Endothelial cell of umbilical vein (primary cell): Measurements from ENCODE around the gene DIDO1. TPM values are rescaled to one million over a fixed set of nuclear protein-coding genes. Genes with fewer than 3 reads are reported as not detected.

Experiments used
- BruUV-seq: library from RNA; stranded (reverse); fragments of 400-500 nt; replicated peaks from 2 replicates; lab custom pipeline; 2021; lab: Mats Ljungman, UMichigan
- CTCF ChIA-PET: fragments of 300-600, 350-600 bp; sonication (Branson Sonifier 250); formaldehyde crosslinking; loops from one replicate; lab custom pipeline; 2021; ENCODE audit warnings: antibody characterized with exemption, inconsistent platforms; lab: Charles Lee
- POLR2A ChIA-PET: fragments of 300-600, 350-600 bp; sonication (Branson Sonifier 250); formaldehyde crosslinking; loops from one replicate; lab custom pipeline; 2021; ENCODE audit warnings: antibody characterized with exemption, inconsistent platforms; lab: Charles Lee
- DNase-seq: peaks from one replicate; pipeline ENCODE4 v3.0.0-alpha.2; 2011; ENCODE audit warnings: low read depth, low spot score
- FAIRE-seq: peaks from 2 replicates; lab custom pipeline; 2011; peaks lifted over from hg19 to GRCh38; lab: Jason Lieb, UNC
- H2AFZ ChIP-seq: 2 replicates; pipeline ENCODE4 v1.6.0; 2012; ENCODE audit warnings: low read depth, low read length, control low read depth, inconsistent platforms
- H3K27ac ChIP-seq: 2 replicates; pipeline ENCODE4 v1.5.1; 2011; ENCODE audit warnings: low read depth, mild to moderate bottlenecking, control low read depth, low read length, moderate library complexity; ENCODE audit not compliant: insufficient read depth
- H3K27me3 ChIP-seq, 2 experiments: 2 replicates each; pipeline versions ENCODE4 v1.6.0 to v1.6.1; 2011; ENCODE audit warnings: low read length in 2 of 2, mixed read lengths in 1 of 2; ENCODE audit not compliant: control insufficient read depth in 2 of 2, insufficient read depth in 2 of 2
- H3K36me3 ChIP-seq, 2 experiments: 2 replicates in 1 of 2; 3 replicates in 1 of 2; pipeline ENCODE4 v1.5.1; 2011; ENCODE audit warnings: low read length in 2 of 2, mild to moderate bottlenecking in 1 of 2, moderate library complexity in 1 of 2; ENCODE audit not compliant: control insufficient read depth in 2 of 2, insufficient read depth in 2 of 2; ENCODE audit errors: extremely low read depth in 1 of 2
- H3K4me1 ChIP-seq: 3 replicates; pipeline ENCODE4 v1.5.1; 2011; ENCODE audit warnings: mild to moderate bottlenecking, low read length; ENCODE audit not compliant: control insufficient read depth, insufficient read depth; ENCODE audit errors: extremely low read depth
- H3K4me2 ChIP-seq: 2 replicates; pipeline ENCODE4 v1.6.1; 2011; ENCODE audit warnings: low read length, control low read depth, mixed read lengths; ENCODE audit not compliant: insufficient read depth
- H3K4me3 ChIP-seq, 3 experiments: fragments of 200-600 bp in 1 of 3; sonication (generic), shearing (Covaris generic) in 1 of 3; replicated peaks in 1 of 3; 2 replicates each; pipeline ENCODE4 v1.5.1; 2011 to 2016; ENCODE audit warnings: control low read depth in 3 of 3, low read length in 3 of 3, mild to moderate bottlenecking in 2 of 3, inconsistent platforms in 1 of 3, low read depth in 1 of 3, moderate library complexity in 1 of 3; ENCODE audit not compliant: insufficient read depth in 1 of 3
- H3K79me2 ChIP-seq: 2 replicates; pipeline ENCODE4 v1.6.0; 2012; ENCODE audit warnings: low read length, inconsistent platforms; ENCODE audit not compliant: control insufficient read depth, insufficient read depth
- H3K9ac ChIP-seq: replicated peaks from 2 replicates; pipeline ENCODE3; 2011; ENCODE audit warnings: low read length, control low read depth; ENCODE audit not compliant: insufficient read depth; ENCODE audit errors: extremely low read depth
- H3K9me1 ChIP-seq: replicated peaks from 3 replicates; pipeline ENCODE4 v1.6.0; 2011; ENCODE audit warnings: mild to moderate bottlenecking, low read length; ENCODE audit not compliant: control insufficient read depth, insufficient read depth; ENCODE audit errors: extremely low read depth
- H3K9me3 ChIP-seq: replicated peaks from 2 replicates; pipeline ENCODE4 v1.5.1; 2012; ENCODE audit warnings: low read length, inconsistent platforms; ENCODE audit not compliant: control insufficient read depth, insufficient read depth
- H4K20me1 ChIP-seq: replicated peaks from 2 replicates; pipeline ENCODE3; 2011; ENCODE audit warnings: mild to moderate bottlenecking, low read length; ENCODE audit not compliant: control insufficient read depth, insufficient read depth; ENCODE audit errors: extremely low read depth
- EZH2 ChIP-seq: IDR thresholded peaks from 2 replicates; pipeline ENCODE4 v1.6.1; 2012; ENCODE audit warnings: borderline replicate concordance, low read depth, mild to moderate bottlenecking, moderate library complexity, low read length, inconsistent platforms; ENCODE audit not compliant: severe bottlenecking
- FOS ChIP-seq: IDR thresholded peaks from 2 replicates; pipeline ENCODE4 v1.6.1; 2011; ENCODE audit warnings: mild to moderate bottlenecking, low read length, moderate library complexity, borderline replicate concordance; ENCODE audit not compliant: insufficient read depth
- POLR2AphosphoS5 ChIP-seq: IDR thresholded peaks from 2 replicates; pipeline ENCODE4 v1.6.1; 2012; ENCODE audit warnings: low read depth, mild to moderate bottlenecking, control low read depth, low read length, moderate library complexity; ENCODE audit not compliant: insufficient read depth
- dilution Hi-C: fragments of 300-500 bp; cut with MboI; formaldehyde crosslinking; loops from one replicate; pipeline ENCODE4 v1.15.0; 2019; ENCODE audit warnings: low sequenced_read_pairs; ENCODE audit not compliant: extremely low pct_ligation_motif_present
- intact Hi-C: fragments of 100-400 bp; cut with micrococcal nuclease; formaldehyde crosslinking; loops from one replicate; pipeline ENCODE4 v1.10.0; 2022
- polyA plus RNA-seq, 4 experiments: library from polyadenylated mRNA; depleted of rRNA in 3 of 4; stranded (reverse) in 3 of 4; unstranded in 1 of 4; fragments of >200 nt; gene quantifications; 2 replicates each; pipeline versions ENCODE4 v1.2.1 to v1.2.3, GENCODE V29; 2011 to 2012; ENCODE audit warnings: missing spikeins in 1 of 4
- total RNA-seq: library from RNA; stranded (reverse); gene quantifications from 2 replicates; pipeline ENCODE4 v1.2.3, GENCODE V29; 2021
- TF ChIP-seq, protein P1 (sequence below), 2 donors: IDR thresholded peaks; 1 replicate in 1 of 2; 2 replicates in 1 of 2; pipeline ENCODE4 v1.5.1; 2011; ENCODE audit warnings: low read length in 2 of 2, mild to moderate bottlenecking in 2 of 2, moderate library complexity in 2 of 2, control low read depth in 1 of 2, inconsistent platforms in 1 of 2, low read depth in 1 of 2; ENCODE audit not compliant: insufficient read depth in 1 of 2; ENCODE audit errors: extremely low read depth in 1 of 2

DIDO1 gene
- total and polyA plus RNA-seq, 2 donors (not counting 3 experiments of a cell fraction or from before 2014, with no cell fraction given): 22.1 to 51.2 TPM

DNA sequence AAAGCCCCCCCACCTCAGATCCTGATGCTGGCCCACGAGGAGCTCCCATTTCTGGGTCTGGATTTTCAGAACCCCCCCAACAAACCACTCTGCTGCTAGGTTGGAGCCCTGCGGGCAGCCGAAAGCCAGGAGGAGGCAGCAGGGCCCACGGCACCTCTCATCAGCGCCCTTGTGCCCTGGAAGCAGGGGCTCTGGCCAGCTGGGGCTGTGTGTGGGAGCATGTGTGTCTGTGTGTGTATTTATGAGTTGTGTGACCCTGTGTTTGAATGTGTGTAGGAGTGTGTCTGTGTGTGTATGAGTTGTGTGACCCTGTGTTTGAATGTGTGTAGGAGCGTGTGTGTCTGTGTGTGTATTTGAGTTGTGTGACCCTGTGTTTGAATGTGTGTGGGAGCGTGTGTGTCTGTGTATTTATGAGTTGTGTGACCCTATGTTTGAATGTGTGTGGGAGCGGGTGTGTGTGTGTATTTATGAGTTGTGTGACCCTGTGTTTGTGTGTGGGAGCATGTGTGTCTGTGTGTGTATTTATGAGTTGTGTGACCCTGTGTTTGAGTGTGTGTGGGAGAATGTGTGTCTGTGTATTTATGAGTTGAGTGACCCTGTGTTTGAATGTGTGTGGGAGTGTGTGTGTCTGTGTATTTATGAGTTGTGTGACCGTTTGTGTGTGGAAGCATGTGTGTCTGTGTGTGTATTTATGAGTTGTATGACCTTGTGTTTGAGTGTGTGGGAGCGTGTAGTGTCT lies 45.1 kb upstream of the DIDO1 start:
- Histone ChIP-seq H3K4me3 (no peak overlapping the region), H3K27ac (no peak overlapping the region), H3K27me3 (peaks cover 26 to 27% of the 10 kb centered on the region in 2 experiments), H3K4me2 (no peak overlapping the region), H4K20me1 (no peaks in the 10 kb centered on the region), H3K4me1 (no peaks in the 10 kb centered on the region), H3K9me1 (no peaks in the 10 kb centered on the region), H3K9me3 (no peaks in the 10 kb centered on the region), H3K36me3 (peaks cover 0 to 2% of the 10 kb centered on the region in 2 experiments), H3K9ac (no peak overlapping the region), H2AFZ (no peak overlapping the region), H3K79me2 (no peaks in the 10 kb centered on the region)
- intact Hi-C loops (no loop called here), dilution Hi-C loops (no loop called here)
- no TSS peak for BruUV-seq
- CTCF ChIA-PET: interaction anchor here (0.8 to 2.1 kb wide), 7 partner anchors 10 to 50 kb away, joined by 3 to 35 read pairs (median 4); no protein-coding TSS in a partner anchor
- TF ChIP-seq POLR2AphosphoS5 (no peak), FOS (no peak), EZH2 (no peak)
- TF ChIP-seq, protein P1, sequence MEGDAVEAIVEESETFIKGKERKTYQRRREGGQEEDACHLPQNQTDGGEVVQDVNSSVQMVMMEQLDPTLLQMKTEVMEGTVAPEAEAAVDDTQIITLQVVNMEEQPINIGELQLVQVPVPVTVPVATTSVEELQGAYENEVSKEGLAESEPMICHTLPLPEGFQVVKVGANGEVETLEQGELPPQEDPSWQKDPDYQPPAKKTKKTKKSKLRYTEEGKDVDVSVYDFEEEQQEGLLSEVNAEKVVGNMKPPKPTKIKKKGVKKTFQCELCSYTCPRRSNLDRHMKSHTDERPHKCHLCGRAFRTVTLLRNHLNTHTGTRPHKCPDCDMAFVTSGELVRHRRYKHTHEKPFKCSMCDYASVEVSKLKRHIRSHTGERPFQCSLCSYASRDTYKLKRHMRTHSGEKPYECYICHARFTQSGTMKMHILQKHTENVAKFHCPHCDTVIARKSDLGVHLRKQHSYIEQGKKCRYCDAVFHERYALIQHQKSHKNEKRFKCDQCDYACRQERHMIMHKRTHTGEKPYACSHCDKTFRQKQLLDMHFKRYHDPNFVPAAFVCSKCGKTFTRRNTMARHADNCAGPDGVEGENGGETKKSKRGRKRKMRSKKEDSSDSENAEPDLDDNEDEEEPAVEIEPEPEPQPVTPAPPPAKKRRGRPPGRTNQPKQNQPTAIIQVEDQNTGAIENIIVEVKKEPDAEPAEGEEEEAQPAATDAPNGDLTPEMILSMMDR (IDR thresholded peaks at IDR 0.05; ENCODE audit: extremely low read depth in 1 of 2, insufficient read depth in 1 of 2, low read depth in 1 of 2, low read length in 2 of 2): no peak
- POLR2A ChIA-PET: no interaction called here
- no peak for DNase-seq
- FAIRE-seq: no peak
